ENCODE data around the gene LSM5.

Gene LSM5

GRCh38 chr7:32459788-32460187, 30.4 kb downstream of the LSM5 start:
- DNase-seq (ENCODE audit: low spot score) = no peak

GRCh38 chr7:32458025-32458424, 32.2 kb downstream of the LSM5 start:
- no peak for DNase-seq (ENCODE audit: low spot score)

DNA sequence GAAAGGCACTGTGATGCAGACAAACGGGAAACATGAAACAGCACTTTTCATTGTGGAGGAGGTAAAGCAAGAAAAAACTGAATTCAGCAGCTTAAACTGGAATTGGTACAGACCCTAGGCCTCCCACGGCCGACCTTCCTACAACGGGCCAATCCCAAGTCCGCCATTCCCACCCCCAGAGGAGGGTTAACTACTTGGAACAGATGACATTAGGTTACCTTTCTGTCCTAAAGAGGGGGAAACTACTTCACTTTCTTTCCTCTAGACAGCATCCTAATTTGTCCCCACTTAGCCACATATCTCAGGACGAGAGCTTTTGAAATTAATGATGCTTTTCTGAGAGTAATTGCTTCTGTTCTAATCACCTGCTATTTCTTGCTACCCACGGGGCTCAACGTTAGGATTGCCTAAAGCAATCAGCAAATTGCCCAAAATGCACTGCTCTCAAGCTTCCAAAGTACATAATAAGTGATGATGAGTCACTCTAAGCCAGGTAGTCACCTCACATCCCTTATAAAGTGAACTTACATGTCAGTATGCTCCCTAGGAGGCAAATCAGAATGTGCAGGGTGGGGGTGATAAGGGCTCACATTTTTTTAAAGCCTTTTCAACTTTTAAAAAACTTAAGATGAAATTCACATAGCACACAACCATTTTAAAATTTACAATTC, 36.7 kb downstream of the LSM5 start:
- peak; percentile 58 for DNase-seq (ENCODE audit: low spot score)

DNA sequence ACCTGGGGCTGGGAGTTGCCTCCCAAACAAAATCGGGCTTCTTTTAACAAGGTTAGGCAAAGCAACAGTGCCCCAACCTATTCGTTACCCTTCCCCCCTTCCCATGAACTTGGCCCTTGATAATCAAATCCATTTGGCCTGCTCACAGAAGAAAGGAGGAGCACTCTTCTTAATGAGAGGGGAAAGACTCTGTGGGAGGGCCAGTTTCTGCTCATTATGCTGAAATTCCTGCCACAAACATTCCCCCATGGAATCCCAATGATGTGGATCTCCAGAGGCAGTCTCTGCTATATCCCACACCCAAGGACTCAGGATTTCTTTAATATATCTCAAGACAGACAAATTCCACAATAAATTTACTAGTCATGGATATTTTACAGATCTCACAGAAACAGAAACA, 43.0 kb downstream of the LSM5 start:
- no peak for DNase-seq (ENCODE audit: low spot score)

DNA sequence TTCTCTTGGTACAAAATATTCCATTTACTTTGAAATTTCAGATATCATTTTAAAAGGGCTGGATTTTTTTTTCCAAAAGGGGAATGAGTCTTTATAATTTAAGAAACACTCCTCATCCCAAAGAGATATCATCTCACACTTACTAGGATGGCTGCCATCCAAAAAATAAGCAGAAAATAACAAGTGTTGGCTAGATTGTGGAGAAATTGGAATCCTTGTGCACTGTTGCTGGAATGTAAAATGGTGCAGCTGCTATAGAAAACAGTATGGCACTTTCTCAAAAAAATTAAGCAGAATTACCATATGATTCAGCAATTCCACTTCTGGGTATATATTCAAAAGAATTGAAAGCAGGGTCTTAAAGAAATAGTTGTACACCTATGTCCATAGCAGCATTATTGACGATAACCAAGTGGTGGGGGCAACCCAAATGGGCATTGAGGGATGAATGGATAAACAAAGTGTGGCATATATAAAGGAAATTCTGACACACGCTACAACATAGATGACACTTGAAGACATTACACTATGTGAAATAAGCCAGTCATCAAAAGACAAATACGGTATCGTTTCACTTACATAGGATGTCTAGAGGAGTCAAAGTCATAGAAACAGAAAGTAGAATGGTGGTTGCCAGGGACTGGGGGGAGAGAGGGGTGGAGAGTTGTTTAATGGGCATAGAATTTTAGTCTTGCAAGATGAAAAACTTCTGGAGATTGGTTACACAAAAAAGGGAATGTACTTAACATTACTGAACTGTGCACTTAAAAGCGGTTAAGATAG, 53.8 kb downstream of the LSM5 start:
- no peak for DNase-seq (ENCODE audit: low spot score)

Data from SW480 (cell line).